ENCODE measurements around the gene THAP11. TPM values are rescaled to one million over a fixed set of nuclear protein-coding genes. Genes with fewer than 3 reads are reported as not detected.

THAP11 gene
- total and polyA plus RNA-seq, 2 of the 4 experiments (the other 2 are of a cell fraction) = 13.3 to 14.5 TPM

- no peak overlapping the region for H3K27ac ChIP-seq (ENCODE audit: insufficient read depth, low read length)
These were observed 14.9 kb downstream of the THAP11 start for GRCh38 chr16:67856927-67857546.

More at GRCh38 chr16:67856927-67857546, 14.9 kb downstream of the THAP11 start:
- H3K9me3 ChIP-seq (ENCODE audit: control insufficient read depth, insufficient read depth, low read length) = no peaks in the 10 kb centered on the region
- DNase-seq (no peak), ATAC-seq (ENCODE audit: low read depth) (peak; percentile 3; the same call in 1 of the 2 replicates)
- no peak overlapping the region for H2BK5ac ChIP-seq (ENCODE audit: low read depth, low read length, poor library complexity, severe bottlenecking)
- H2BK20ac ChIP-seq (ENCODE audit: low read depth, low read length) = no peak overlapping the region
- H2AFZ ChIP-seq (replicated peaks; ENCODE audit: low read length, poor library complexity) = no peak overlapping the region
- peaks cover 18% of the 10 kb centered on the region for H3K4me1 ChIP-seq (ENCODE audit: control insufficient read depth, insufficient read depth, low read length)
- H3K4ac ChIP-seq (ENCODE audit: low read depth, low read length) = no peak overlapping the region
- no peak overlapping the region for H4K91ac ChIP-seq (ENCODE audit: insufficient read depth, low read depth, low read length)
- POLR2A ChIA-PET (ENCODE audit: unreplicated experiment) = no interaction called here
- H4K20me1 ChIP-seq (ENCODE audit: insufficient read depth, low read length) = peaks cover 95% of the 10 kb centered on the region
- dilution Hi-C loops (cut with HindIII; ENCODE audit: low sequenced_read_pairs, unreplicated experiment) = no loop called here
- WGBS, 2 experiments (ENCODE audit: extremely low coverage in 2 of 2, insufficient read length in 1 of 2) = 80% methylated on average over 1 of the region's 5 CpGs; no CpG with 5 or more reads in 1 of the 2 experiments
- no peak overlapping the region for H3K4me2 ChIP-seq (ENCODE audit: low read depth, low read length)
- H3K79me1 ChIP-seq (ENCODE audit: low read depth in 1 of 2, low read length in 2 of 2) = peaks cover 23 to 85% of the 10 kb centered on the region in 2 experiments
- H3K36me3 ChIP-seq (ENCODE audit: control insufficient read depth, insufficient read depth, low read length) = peaks cover 17% of the 10 kb centered on the region
- H3K4me3 ChIP-seq (ENCODE audit: insufficient read depth, low read depth, low read length) = no peak overlapping the region
- H2AK5ac ChIP-seq (ENCODE audit: low read depth, low read length) = no peak overlapping the region
- in situ Hi-C loops (cut with MboI; ENCODE audit: low sequenced_read_pairs) = no loop called here
- H4K8ac ChIP-seq (ENCODE audit: low read depth in 2 of 2, low read length in 2 of 2) = no peak overlapping the region
- TF ChIP-seq RFX5 (IDR thresholded peaks at IDR 0.05; ENCODE audit: low read depth, low read length) = no peak
- no peak for TF ChIP-seq MAZ (IDR thresholded peaks at IDR 0.05; ENCODE audit: borderline replicate concordance, low read depth, low read length)
- no peak for TF ChIP-seq CTCF (conservative IDR thresholded peaks at IDR 0.05; ENCODE audit: low read depth, low read length)
- TF ChIP-seq POLR2A (IDR thresholded peaks at IDR 0.05; ENCODE audit: low read depth, low read length) = no peak
- TF ChIP-seq RCOR1 (IDR thresholded peaks at IDR 0.05; ENCODE audit: insufficient replicate concordance, low read length) = no peak
- no peak for TF ChIP-seq NFE2L2 (IDR thresholded peaks at IDR 0.05; ENCODE audit: low read depth, low read length)
- no peak for TF ChIP-seq MAFK (IDR thresholded peaks at IDR 0.05; ENCODE audit: low read depth, low read length)
- no peak for TF ChIP-seq FOS (IDR thresholded peaks at IDR 0.05; ENCODE audit: low read depth, low read length)
- no peak for TF ChIP-seq ELK1 (IDR thresholded peaks at IDR 0.05; ENCODE audit: borderline replicate concordance, low read depth, low read length)
- TF ChIP-seq RAD21 (IDR thresholded peaks at IDR 0.05; ENCODE audit: low read length) = no peak
- no peak for TF ChIP-seq BHLHE40 (IDR thresholded peaks at IDR 0.05; ENCODE audit: low read depth, low read length)
- CTCF ChIA-PET = interaction anchor here (1.3 to 2.0 kb wide), 2 partner anchors 27 to 40 kb away, joined by 4 to 8 read pairs; partner anchors contain the start of gene NRN1L
- H3K27me3 ChIP-seq (ENCODE audit: control insufficient read depth, insufficient read depth, low read length) = no peaks in the 10 kb centered on the region
- no peak overlapping the region for H3K23ac ChIP-seq (ENCODE audit: low read depth, low read length)
- H2BK15ac ChIP-seq (ENCODE audit: low read depth, low read length) = no peak overlapping the region
- no TSS peak for BruUV-seq (replicated peaks)
- no peak overlapping the region for H3K14ac ChIP-seq (replicated peaks; ENCODE audit: low read depth, low read length)
- H3K9me1 ChIP-seq (ENCODE audit: insufficient read depth, low read length) = peaks cover 57% of the 10 kb centered on the region
- no peak overlapping the region for H2BK120ac ChIP-seq (ENCODE audit: low read depth, low read length)
- H3K18ac ChIP-seq (ENCODE audit: low read depth, low read length) = no peak overlapping the region
- no peak overlapping the region for H3K9ac ChIP-seq (ENCODE audit: low read depth, low read length)
- no peak overlapping the region for H3K56ac ChIP-seq (ENCODE audit: extremely low read depth, insufficient read depth, low read length)
- intact Hi-C loops (cut with micrococcal nuclease) = no loop called here
- no peak overlapping the region for H4K5ac ChIP-seq (ENCODE audit: low read depth, low read length)
- H2AK9ac ChIP-seq (replicated peaks; ENCODE audit: low read depth, low read length, poor library complexity) = no peak overlapping the region
